HG02798 (cell line): ENCODE measurements around the gene CELF4.
"Not testable (repeated sequence)": the region's sequence is repeated elsewhere in the genome, so short reads cannot be mapped to it uniquely, and the experiment has no call there.

Experiments used
- ATAC-seq: cut with Tn5 transposase; IDR thresholded peaks from one replicate; pipeline ENCODE4 v1.9.1; 2021; ENCODE audit warnings: mild to moderate bottlenecking; ENCODE audit not compliant: unreplicated experiment, poor library complexity

Gene CELF4

DNA sequence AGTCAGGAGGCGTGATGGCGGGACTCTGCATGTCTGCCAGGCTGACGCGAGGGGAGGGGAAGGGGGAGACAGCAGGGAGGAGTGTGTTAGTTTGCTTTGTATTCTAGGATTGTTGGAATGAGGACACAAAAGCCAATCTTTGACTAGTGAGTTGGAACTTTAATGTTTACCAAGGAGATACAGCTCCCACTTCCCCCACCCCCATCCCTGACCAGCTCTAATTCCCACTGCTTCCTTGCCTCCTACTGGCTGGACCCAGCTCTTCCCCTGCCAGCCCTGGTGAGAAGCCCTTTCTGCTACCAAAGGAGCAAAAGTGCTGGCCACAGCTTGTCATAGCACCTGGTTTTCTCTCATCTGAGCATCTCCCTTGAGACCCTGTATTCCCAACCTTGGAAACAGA lies 84.5 kb downstream of the CELF4 start:
- no peak for ATAC-seq

DNA sequence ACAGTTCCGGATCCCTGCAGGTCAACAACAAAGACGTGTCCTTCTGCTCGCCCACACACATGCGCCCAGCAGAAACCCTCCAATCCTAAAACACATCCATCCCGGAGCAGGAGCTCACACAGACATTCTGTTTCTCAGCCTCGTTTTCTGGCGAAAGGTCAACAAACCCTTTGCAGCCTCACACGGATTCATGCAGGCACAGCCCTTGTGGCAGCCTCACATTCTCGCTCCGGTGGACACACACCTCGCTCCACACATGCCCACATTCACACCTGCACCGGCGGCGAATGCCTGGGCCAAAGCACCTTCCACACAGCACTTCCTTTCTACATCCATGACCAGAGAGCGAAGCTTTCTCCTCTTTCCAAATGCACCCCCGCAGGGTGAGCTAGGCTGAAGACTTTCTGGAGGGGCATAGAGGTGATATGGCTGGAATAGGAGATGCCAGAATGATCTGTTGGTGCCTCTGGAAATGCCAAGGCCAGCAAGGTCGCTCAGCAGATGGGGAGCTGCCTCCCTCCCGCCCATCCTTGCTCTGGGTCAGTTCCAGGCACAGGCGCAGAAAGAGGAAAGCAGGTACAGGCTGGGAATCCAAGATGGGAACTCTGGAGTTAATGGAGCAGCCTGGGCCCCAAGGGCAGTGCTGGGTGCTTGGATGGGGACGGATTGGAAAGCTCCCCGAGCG lies 88.8 kb downstream of the CELF4 start:
- ATAC-seq, result no peak

GRCh38 chr18:37476182-37476581 lies 89.4 kb downstream of the CELF4 start:
- ATAC-seq, result no peak

- no peak for ATAC-seq
Measured at GRCh38 chr18:37473195-37473840, 92.3 kb downstream of the CELF4 start.

DNA sequence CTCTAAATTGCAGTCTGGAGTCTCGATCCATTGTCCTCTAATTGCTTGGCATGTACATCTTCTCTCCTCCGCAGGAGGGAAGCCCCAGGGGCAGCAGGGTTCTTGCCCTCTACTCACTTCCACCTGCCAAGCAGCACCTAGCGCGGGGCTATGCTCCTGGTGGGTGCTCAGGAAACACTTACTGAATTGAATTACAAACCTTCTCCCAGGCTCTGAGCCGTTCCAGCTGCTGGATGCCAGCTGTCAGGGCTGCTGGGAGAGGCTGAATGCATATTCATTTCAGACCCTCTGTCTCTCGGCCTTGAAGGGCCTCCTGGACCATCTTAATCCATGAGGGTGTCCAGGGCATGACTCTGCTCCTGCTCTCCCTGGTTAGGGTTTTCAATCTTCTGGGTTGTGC lies 94.0 kb downstream of the CELF4 start:
- ATAC-seq, result no peak

- ATAC-seq, result no peak
Measured at GRCh38 chr18:37470986-37471385, 94.6 kb downstream of the CELF4 start.

- ATAC-seq, result no peak
Measured at GRCh38 chr18:37467002-37467662, 98.5 kb downstream of the CELF4 start.

- no peak for ATAC-seq
Measured at GRCh38 chr18:37465958-37466357, 99.6 kb downstream of the CELF4 start.

DNA sequence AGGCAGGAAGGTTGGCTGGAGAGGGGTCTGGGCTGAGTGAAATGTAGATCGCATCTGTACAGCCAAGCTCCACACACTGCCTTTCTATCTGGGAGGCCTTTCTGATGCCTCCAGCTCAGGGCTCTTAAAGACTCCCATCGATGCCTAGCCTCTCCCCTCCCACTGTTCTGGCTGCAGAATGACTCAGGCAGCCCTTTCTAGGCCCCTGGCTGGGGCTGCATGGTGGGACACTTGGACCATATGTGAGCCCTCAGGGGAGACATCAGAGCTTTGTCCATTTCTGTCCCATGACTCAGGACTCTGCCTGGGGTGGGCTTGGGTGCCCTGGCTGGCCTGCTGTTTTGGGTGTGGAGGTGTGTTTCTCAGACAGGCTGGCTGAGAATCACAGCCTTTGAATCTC lies 101.3 kb downstream of the CELF4 start:
- ATAC-seq, result no peak

DNA sequence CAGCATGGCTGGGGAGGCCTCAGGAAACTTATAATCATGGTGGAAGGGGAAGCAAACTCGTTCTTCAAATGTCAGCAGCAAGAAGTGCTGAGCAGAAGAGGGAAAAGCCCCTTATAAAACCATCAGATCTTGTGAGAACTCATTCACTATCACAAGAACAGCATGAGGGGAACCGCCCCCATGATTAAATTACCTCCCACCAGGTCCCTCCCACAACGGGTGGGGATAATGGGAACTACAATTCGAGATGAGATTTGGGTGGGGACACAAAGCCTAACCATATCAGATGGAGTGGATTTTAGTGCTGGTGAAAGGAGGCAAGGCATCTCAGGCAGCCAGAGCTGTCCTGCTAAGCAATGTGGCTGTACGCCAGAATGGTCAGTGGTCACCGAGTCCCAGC lies 104.3 kb downstream of the CELF4 start:
- ATAC-seq, result not testable (repeated sequence)

- ATAC-seq, result no peak
Measured at GRCh38 chr18:37460604-37461003, 105.0 kb downstream of the CELF4 start.

DNA sequence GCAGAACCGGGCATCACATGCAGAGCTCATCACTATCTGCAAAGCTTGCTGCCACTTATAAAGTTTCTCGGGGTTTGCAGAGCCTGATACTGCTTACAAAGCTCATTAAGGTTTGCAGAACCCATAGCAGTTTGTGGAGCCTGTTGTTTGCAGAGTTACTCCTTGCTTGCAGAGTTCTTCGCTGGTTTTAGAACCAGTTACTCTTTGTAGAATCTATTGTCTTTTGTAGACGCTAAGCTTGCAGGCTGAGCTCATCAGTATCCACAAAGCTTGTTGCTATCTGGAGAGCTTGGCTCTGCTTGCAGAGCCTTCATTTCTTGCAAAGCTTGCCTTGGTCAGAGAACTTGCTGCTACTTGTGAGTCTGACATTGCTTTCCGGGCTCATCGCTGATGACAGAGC lies 106.9 kb downstream of the CELF4 start:
- ATAC-seq, result no peak

GRCh38 chr18:37457753-37458152 lies 107.8 kb downstream of the CELF4 start:
- no peak for ATAC-seq

DNA sequence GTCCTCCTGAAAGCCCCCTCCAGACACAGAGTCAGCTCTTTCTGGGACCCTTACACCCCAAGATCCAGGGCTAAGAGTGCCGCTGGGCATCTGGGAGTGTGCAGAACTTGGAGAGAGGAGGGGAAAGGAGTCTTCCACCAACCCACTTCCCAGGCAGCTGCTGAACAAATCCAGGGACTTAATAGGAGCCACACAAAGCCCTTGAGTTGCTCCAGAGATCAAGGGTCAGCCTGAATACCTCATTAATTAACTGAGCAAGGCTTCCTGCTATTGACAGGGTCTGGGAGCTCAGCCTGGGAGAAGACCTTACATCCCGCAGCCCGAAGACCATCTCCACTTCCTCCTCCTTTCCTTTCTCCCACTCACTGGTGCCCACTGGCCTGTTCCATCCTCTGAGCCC lies 108.3 kb downstream of the CELF4 start:
- ATAC-seq, result no peak

GRCh38 chr18:37456873-37457272 lies 108.7 kb downstream of the CELF4 start:
- ATAC-seq, result no peak

DNA sequence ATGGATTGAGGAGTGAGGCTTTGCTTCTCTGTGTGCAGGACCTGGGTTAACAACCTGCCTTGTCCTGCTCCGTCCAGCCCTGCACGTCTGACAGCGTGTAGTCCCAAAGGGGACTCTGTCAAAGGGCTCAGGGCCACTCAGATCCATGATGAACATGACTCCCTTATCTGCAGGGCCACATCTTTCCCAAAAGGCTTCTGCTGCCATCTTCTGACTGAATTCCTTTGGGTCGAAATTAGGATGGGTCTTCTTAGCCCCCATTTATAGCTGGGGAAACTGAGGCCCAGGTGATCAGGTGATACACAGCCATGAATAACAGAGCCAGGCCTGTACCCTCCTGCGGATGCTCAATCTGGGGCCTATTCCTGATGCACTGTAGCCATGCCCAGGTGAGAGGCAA lies 109.2 kb downstream of the CELF4 start:
- no peak for ATAC-seq

DNA sequence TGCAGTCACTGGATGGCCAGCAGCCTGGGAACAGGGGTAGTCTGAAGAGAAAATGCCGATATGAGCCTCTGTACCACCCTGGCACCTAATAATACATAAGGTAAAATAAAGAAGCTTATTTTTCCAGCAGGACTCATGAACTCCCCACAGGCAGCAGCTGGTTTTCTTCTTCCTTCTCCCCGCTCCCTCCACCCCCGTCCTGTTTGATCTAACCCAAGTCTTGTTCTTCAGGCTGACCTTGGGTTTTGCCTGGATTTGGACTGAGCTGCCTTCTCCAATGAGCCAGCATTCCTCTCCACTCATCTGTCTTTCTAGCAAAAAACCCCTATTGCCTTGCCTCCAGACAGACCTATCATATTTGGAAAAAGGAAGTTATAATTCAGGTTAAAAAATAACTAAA lies 111.8 kb downstream of the CELF4 start:
- ATAC-seq, result no peak

DNA sequence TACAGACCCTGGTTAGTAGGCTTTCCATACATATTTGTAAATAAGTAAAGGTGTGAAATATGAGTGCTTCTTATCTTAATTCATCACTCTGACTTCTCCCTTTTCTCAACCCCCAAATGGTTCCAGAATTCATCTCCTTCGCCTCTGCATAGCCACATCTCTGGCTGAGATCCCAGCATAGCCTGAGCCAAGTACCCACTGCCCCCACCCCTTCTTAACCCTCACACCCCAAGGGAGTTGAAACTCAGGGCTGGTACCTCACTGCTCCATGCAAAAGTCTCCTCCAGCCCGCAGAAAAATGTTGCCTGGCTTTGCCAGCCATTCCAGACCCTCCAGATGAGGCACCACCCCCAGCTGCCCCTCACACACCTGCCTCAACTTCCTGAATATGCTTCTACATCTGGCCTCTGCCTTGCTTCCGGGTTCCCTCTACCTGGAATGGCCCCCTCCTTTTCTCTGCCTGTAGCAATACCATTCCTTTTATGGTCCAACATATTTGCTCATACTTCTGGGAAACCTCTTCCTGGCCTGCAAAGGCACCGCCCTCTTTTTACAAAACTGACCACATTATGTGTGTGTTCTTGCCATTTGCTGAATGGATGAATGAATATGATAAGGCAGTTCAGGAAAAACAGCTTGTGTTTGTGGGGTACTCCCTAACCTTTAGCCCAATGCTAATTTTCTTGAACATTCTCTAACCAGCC lies 112.8 kb downstream of the CELF4 start:
- no peak for ATAC-seq

GRCh38 chr18:37452015-37452414 lies 113.6 kb downstream of the CELF4 start:
- ATAC-seq, result no peak

DNA sequence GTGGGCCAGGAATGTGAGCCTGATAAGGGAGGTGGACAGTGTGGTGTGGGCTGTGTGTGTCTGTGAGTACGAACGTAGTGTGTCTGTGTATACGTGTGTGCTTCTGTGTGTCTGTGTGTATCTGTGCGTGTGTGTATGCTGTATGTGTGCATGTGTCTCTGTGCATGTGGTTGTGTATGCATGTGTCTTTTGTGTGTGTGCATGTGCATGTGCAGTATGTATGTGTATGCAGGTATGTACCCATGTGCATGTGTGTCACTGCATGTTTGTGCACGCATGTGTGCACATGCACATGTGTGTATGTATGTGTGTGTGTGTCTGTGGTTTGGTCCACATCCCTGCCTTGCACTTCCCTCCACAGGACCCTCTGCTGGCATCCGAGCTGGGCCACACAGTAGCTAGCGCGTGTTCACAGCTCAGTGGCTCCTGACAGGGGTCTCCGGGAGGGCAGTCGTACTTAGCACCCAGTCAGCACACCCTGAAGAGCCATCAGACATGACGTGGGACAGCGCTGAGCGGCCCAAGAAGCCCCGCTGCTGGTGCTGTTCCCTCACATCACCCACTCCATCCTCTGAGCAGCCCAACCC lies 114.3 kb downstream of the CELF4 start:
- no peak for ATAC-seq
